ENCODE measurements around the gene SNRPD3.

SNRPD3 gene

DNA sequence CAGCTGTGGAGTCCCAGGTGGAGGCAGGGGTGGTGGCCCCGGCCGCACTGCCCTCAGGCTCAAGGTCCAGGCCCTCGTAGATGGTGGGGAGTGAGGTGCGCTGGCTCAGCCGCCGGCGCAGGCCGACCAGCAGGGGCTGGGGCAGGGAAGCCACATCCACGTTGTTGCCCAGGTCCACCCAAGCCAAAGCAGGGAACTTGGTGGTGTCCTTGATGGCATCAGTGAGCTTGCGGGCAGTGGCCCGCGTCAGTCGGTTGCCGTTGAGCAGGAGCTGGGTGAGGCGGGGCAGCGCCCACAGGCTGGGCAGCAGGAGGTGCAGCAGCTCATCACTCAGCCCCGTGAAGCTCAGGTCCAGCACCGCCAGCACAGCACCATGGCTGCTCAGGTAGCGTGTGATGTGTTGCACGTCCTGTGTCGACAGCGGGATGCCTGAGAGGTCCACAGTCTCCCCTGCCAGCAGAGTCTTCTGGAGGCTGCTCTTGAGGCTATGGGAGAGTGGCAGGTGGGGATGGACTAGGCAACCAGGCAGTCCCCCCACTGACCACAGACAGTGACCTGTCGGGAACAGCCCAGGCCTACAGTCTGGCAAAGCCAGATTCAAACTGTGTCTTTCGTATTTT is 30.2 kb downstream of the SNRPD3 start:
- TF ChIP-seq, protein P1, sequence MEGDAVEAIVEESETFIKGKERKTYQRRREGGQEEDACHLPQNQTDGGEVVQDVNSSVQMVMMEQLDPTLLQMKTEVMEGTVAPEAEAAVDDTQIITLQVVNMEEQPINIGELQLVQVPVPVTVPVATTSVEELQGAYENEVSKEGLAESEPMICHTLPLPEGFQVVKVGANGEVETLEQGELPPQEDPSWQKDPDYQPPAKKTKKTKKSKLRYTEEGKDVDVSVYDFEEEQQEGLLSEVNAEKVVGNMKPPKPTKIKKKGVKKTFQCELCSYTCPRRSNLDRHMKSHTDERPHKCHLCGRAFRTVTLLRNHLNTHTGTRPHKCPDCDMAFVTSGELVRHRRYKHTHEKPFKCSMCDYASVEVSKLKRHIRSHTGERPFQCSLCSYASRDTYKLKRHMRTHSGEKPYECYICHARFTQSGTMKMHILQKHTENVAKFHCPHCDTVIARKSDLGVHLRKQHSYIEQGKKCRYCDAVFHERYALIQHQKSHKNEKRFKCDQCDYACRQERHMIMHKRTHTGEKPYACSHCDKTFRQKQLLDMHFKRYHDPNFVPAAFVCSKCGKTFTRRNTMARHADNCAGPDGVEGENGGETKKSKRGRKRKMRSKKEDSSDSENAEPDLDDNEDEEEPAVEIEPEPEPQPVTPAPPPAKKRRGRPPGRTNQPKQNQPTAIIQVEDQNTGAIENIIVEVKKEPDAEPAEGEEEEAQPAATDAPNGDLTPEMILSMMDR (conservative IDR thresholded peaks at IDR 0.05; ENCODE audit: low read depth, low read length), result no peak
- no peak overlapping the region for H3K4me2 ChIP-seq
- no peaks in the 10 kb centered on the region for H3K36me3 ChIP-seq (ENCODE audit: insufficient read depth)

GRCh38 chr22:24587251-24587650 is 31.5 kb downstream of the SNRPD3 start:
- TF ChIP-seq, protein P1 (conservative IDR thresholded peaks at IDR 0.05; ENCODE audit: low read depth, low read length), result no peak
- Histone ChIP-seq H3K9ac (no peak overlapping the region), H2AFZ (ENCODE audit: low read depth) (no peak overlapping the region), H4K20me1 (ENCODE audit: insufficient read depth) (no peaks in the 10 kb centered on the region), H3K4me1 (ENCODE audit: low read depth, poor library complexity, severe bottlenecking) (peaks cover 15% of the 10 kb centered on the region), H3K4me2 (no peak overlapping the region), H3K4me3 (IDR thresholded peaks at IDR 0.05; ENCODE audit: insufficient read depth, low read depth, low read length) (no peak overlapping the region), H3K79me2 (ENCODE audit: insufficient read depth, low read depth) (no peaks in the 10 kb centered on the region), H3K36me3 (ENCODE audit: insufficient read depth) (no peaks in the 10 kb centered on the region), H3K27ac (no peak overlapping the region), H3K27me3 (ENCODE audit: insufficient read depth, low read depth) (no peaks in the 10 kb centered on the region)

More for the DNA sequence above, 30.2 kb downstream of the SNRPD3 start:
- Histone ChIP-seq H3K9ac (no peak overlapping the region), H3K4me1 (ENCODE audit: low read depth, poor library complexity, severe bottlenecking) (peaks cover 15% of the 10 kb centered on the region), H3K4me3 (IDR thresholded peaks at IDR 0.05; ENCODE audit: insufficient read depth, low read depth, low read length) (no peak overlapping the region), H4K20me1 (ENCODE audit: insufficient read depth) (no peaks in the 10 kb centered on the region), H3K79me2 (ENCODE audit: insufficient read depth, low read depth) (no peaks in the 10 kb centered on the region), H3K27ac (no peak overlapping the region), H2AFZ (ENCODE audit: low read depth) (no peak overlapping the region), H3K27me3 (ENCODE audit: insufficient read depth, low read depth) (no peaks in the 10 kb centered on the region)

GRCh38 chr22:24587948-24588347 is 32.1 kb downstream of the SNRPD3 start:
- no peak overlapping the region for H3K4me3 ChIP-seq (IDR thresholded peaks at IDR 0.05; ENCODE audit: insufficient read depth, low read depth, low read length)
- no peak overlapping the region for H3K27ac ChIP-seq
- H3K4me1 ChIP-seq (ENCODE audit: low read depth, poor library complexity, severe bottlenecking), result peaks cover 15% of the 10 kb centered on the region
- no peak overlapping the region for H3K4me2 ChIP-seq
- H2AFZ ChIP-seq (ENCODE audit: low read depth), result no peak overlapping the region
- H3K36me3 ChIP-seq (ENCODE audit: insufficient read depth), result no peaks in the 10 kb centered on the region
- H3K9ac ChIP-seq, result no peak overlapping the region
- H3K27me3 ChIP-seq (ENCODE audit: insufficient read depth, low read depth), result no peaks in the 10 kb centered on the region
- H4K20me1 ChIP-seq (ENCODE audit: insufficient read depth), result no peaks in the 10 kb centered on the region
- H3K79me2 ChIP-seq (ENCODE audit: insufficient read depth, low read depth), result no peaks in the 10 kb centered on the region
- TF ChIP-seq, protein P1 (conservative IDR thresholded peaks at IDR 0.05; ENCODE audit: low read depth, low read length), result no peak

DNA sequence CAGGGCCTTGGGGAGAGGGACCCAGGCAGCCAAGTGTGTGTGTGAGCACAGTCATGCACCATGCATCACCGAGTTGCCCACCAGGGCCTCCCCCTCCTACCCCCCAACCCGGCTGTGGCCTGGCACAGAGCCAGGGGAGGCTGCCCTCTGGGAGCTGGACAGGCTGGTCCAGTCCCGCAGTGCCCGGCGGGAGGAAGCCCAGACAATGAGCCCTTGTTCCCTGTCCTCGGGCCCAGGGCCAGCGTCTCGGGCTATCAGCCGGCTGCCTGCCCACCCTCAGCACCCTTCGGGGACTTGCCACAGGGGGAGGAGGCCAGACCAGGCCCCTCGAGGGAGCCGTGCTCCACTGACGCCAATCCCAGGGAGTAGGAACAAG is 32.6 kb downstream of the SNRPD3 start:
- TF ChIP-seq, protein P1 (conservative IDR thresholded peaks at IDR 0.05; ENCODE audit: low read depth, low read length), result no peak
- no peak overlapping the region for H2AFZ ChIP-seq (ENCODE audit: low read depth)
- H3K9ac ChIP-seq, result no peak overlapping the region
- peaks cover 18% of the 10 kb centered on the region for H3K4me1 ChIP-seq (ENCODE audit: low read depth, poor library complexity, severe bottlenecking)
- H3K36me3 ChIP-seq (ENCODE audit: insufficient read depth), result no peaks in the 10 kb centered on the region
- H3K4me3 ChIP-seq (IDR thresholded peaks at IDR 0.05; ENCODE audit: insufficient read depth, low read depth, low read length), result no peak overlapping the region
- H3K27me3 ChIP-seq (ENCODE audit: insufficient read depth, low read depth), result no peaks in the 10 kb centered on the region
- no peaks in the 10 kb centered on the region for H4K20me1 ChIP-seq (ENCODE audit: insufficient read depth)
- H3K79me2 ChIP-seq (ENCODE audit: insufficient read depth, low read depth), result no peaks in the 10 kb centered on the region
- H3K4me2 ChIP-seq, result no peak overlapping the region
- no peak overlapping the region for H3K27ac ChIP-seq

Data from KMS-11 (cell line).